CD4-positive, alpha-beta T cell (primary cell): Measurements from ENCODE around the gene POU3F1. TPM values are rescaled to one million over a fixed set of nuclear protein-coding genes. Genes with fewer than 3 reads are reported as not detected.

Experiments
- ATAC-seq: fragments of 200-7000 bp; cut with Tn5 transposase; one replicate; pipeline ENCODE4 v1.10.0; 2022; ENCODE audit warnings: mild to moderate bottlenecking; ENCODE audit not compliant: poor library complexity
- CTCF ChIA-PET: fragments of 350-600 bp; sonication (Branson Sonifier 250); formaldehyde crosslinking; loops from one replicate; lab custom pipeline; 2021; ENCODE audit warnings: antibody characterized with exemption, inconsistent platforms; lab: Charles Lee
- POLR2A ChIA-PET: fragments of 350-600 bp; sonication (Branson Sonifier 250); formaldehyde crosslinking; loops from one replicate; lab custom pipeline; 2021; ENCODE audit warnings: antibody characterized with exemption, inconsistent platforms; lab: Charles Lee
- DNase-seq, 14 experiments: peaks; one replicate each; pipeline ENCODE4 v3.0.0-alpha.2; 2013 to 2020; ENCODE audit warnings: mixed read lengths in 2 of 14
- H3K27ac ChIP-seq, 2 donors: one replicate each; pipeline versions ENCODE4 v1.5.1 to v1.7.0; 2013; ENCODE audit warnings: low read length in 2 of 2, low read depth in 1 of 2, mild to moderate bottlenecking in 1 of 2
- H3K27me3 ChIP-seq, 2 experiments: 1 replicate in 1 of 2; 2 replicates in 1 of 2; pipeline versions ENCODE4 v1.6.1 to v1.7.0; 2013; ENCODE audit warnings: low read length in 2 of 2, control low read depth in 1 of 2, mild to moderate bottlenecking in 1 of 2, moderate library complexity in 1 of 2; ENCODE audit not compliant: insufficient read depth in 2 of 2, control insufficient read depth in 1 of 2
- H3K36me3 ChIP-seq: one replicate; pipeline ENCODE4 v1.6.1; 2013; ENCODE audit warnings: low read length, control low read depth; ENCODE audit not compliant: insufficient read depth
- H3K4me1 ChIP-seq: one replicate; pipeline ENCODE4 v1.6.1; 2013; ENCODE audit warnings: low read length, control low read depth; ENCODE audit not compliant: insufficient read depth
- H3K4me3 ChIP-seq: one replicate; pipeline ENCODE4 v1.5.1; 2013; ENCODE audit warnings: mild to moderate bottlenecking, low read length, moderate library complexity
- H3K9me3 ChIP-seq, 2 experiments: 1 replicate in 1 of 2; 2 replicates in 1 of 2; pipeline versions ENCODE4 v1.6.1 to v1.7.0; 2013; ENCODE audit warnings: low read length in 2 of 2, mild to moderate bottlenecking in 2 of 2, control low read depth in 1 of 2, moderate library complexity in 1 of 2; ENCODE audit not compliant: control insufficient read depth in 1 of 2, insufficient read depth in 1 of 2
- H3K27ac Mint-ChIP-seq: one replicate; pipeline ENCODE4 v1.8.0; 2020; ENCODE audit warnings: mixed read lengths
- H3K27me3 Mint-ChIP-seq: one replicate; pipeline ENCODE4 v1.8.0; 2021; ENCODE audit warnings: mixed read lengths
- H3K36me3 Mint-ChIP-seq: one replicate; pipeline ENCODE4 v1.8.0; 2021; ENCODE audit warnings: low read depth, mixed read lengths
- H3K4me1 Mint-ChIP-seq: one replicate; pipeline ENCODE4 v1.8.0; 2021; ENCODE audit warnings: low read depth, mixed read lengths
- H3K4me3 Mint-ChIP-seq: one replicate; pipeline ENCODE4 v1.8.0; 2020; ENCODE audit warnings: mild to moderate bottlenecking, mixed read lengths
- H3K9me3 Mint-ChIP-seq: one replicate; pipeline ENCODE4 v1.8.0; 2020; ENCODE audit warnings: mixed read lengths
- intact Hi-C, 2 experiments: fragments of 100-400 bp; cut with DNase I in 1 of 2; cut with micrococcal nuclease in 1 of 2; formaldehyde crosslinking; loops; one replicate each; pipeline versions ENCODE4 v1.15.1 to v1.9.0; 2023 to 2025; cut with DNase I, micrococcal nuclease
- total RNA-seq, 174 experiments: library from RNA in 2 of 174; stranded (reverse) in 2 of 174; gene quantifications; one replicate each; pipeline ENCODE4 v1.2.3 and lab custom pipeline; 2021 to 2026
- TF ChIP-seq, protein P1 (sequence below): fragments of 200-600 bp; IDR thresholded peaks from one replicate; pipeline ENCODE4 v1.8.0; 2022; ENCODE audit warnings: antibody characterized with exemption, mild to moderate bottlenecking

POU3F1 gene
- total RNA-seq, 2 experiments from 2014 or later: 0.22 to 0.27 TPM

DNA sequence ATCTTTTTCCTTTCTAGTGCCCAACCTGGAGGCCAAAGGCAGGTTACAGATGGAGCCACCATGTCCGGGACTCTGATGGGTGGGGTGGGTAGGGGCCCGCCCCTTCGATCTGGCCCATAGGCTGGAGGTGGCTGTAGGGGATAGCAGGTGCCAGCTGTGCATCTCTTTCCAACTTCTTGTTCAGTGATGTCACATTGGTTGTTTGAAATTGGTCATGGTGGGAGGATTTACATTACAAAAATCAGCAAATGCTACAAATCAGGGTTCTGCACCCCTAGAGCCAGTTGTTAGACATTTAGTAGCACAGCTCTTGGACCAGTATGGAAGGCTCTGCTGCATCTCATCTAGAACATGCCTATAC lies 22.4 kb upstream of the POU3F1 start:
- Mint-ChIP-seq H3K4me3 (no peak overlapping the region), H3K27me3 (peaks cover 42% of the 10 kb centered on the region)
- CTCF ChIA-PET: no interaction called here

DNA sequence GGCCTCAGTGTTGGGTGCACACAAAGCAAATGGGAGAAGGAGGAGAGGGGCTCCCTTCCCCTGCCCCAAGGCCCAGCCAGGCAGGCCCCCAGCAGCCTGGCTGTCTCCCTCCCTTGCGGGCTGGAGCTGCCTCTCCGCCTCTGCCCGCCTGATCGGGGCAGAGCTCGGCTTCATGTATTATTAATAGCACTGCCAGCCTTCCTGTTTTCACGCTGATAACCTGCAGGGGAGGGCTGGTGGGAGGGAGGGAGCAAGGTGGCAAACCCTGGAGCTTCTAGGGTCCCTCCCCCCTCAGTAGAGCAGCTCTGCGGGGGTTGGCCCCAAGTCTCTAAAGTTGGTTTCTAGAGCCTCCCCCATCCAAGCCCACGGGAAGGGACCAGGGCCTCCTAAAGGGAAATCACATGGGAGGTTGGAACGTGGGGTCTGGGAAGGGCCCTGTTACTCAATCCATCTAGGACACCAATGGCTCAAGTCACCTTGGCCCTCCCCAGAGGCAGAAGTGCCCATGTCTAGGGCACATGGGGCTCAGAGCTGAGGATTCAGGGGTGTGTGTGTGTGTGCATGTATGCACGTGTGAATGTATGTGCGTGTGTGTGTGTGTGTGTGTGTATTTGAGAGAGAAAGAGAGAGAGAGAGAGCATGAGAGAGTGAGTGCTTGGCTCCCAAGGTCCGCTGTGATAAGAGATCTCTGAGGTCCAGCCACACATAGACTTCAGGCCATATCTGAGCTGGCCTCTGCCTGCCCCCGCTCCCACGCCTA lies 21.8 kb upstream of the POU3F1 start:
- Mint-ChIP-seq H3K4me3 (no peak overlapping the region), H3K36me3 (no peaks in the 10 kb centered on the region), H3K9me3 (no peaks in the 10 kb centered on the region), H3K27ac (no peak overlapping the region), H3K4me1 (no peaks in the 10 kb centered on the region), H3K27me3 (peaks cover 41% of the 10 kb centered on the region)
- intact Hi-C loops: no loop called here
- POLR2A ChIA-PET: no interaction called here
- no peak for DNase-seq
- H3K4me1 ChIP-seq: no peaks in the 10 kb centered on the region
- TF ChIP-seq, protein P1, sequence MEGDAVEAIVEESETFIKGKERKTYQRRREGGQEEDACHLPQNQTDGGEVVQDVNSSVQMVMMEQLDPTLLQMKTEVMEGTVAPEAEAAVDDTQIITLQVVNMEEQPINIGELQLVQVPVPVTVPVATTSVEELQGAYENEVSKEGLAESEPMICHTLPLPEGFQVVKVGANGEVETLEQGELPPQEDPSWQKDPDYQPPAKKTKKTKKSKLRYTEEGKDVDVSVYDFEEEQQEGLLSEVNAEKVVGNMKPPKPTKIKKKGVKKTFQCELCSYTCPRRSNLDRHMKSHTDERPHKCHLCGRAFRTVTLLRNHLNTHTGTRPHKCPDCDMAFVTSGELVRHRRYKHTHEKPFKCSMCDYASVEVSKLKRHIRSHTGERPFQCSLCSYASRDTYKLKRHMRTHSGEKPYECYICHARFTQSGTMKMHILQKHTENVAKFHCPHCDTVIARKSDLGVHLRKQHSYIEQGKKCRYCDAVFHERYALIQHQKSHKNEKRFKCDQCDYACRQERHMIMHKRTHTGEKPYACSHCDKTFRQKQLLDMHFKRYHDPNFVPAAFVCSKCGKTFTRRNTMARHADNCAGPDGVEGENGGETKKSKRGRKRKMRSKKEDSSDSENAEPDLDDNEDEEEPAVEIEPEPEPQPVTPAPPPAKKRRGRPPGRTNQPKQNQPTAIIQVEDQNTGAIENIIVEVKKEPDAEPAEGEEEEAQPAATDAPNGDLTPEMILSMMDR: no peak
- CTCF ChIA-PET: no interaction called here
- no peak for ATAC-seq
- H3K27me3 ChIP-seq: peaks cover 4 to 17% of the 10 kb centered on the region in 2 experiments
- H3K4me3 ChIP-seq: no peak overlapping the region
- H3K27ac ChIP-seq: no peak overlapping the region
- H3K9me3 ChIP-seq: no peaks in the 10 kb centered on the region
- no peaks in the 10 kb centered on the region for H3K36me3 ChIP-seq

More for the DNA sequence above, 22.4 kb upstream of the POU3F1 start:
- H3K27ac ChIP-seq: no peak overlapping the region
- no peaks in the 10 kb centered on the region for H3K36me3 ChIP-seq
- no peaks in the 10 kb centered on the region for H3K4me1 ChIP-seq
- no peak overlapping the region for H3K4me3 ChIP-seq
- TF ChIP-seq, protein P1: no peak
- H3K27me3 ChIP-seq: peaks cover 4 to 18% of the 10 kb centered on the region in 2 experiments
- H3K9me3 Mint-ChIP-seq: no peaks in the 10 kb centered on the region
- no peak overlapping the region for H3K27ac Mint-ChIP-seq
- H3K9me3 ChIP-seq: no peaks in the 10 kb centered on the region
- POLR2A ChIA-PET: no interaction called here
- no peaks in the 10 kb centered on the region for H3K36me3 Mint-ChIP-seq
- no peaks in the 10 kb centered on the region for H3K4me1 Mint-ChIP-seq
- ATAC-seq (no peak), DNase-seq (no peak)
- intact Hi-C loops: no loop called here

DNA sequence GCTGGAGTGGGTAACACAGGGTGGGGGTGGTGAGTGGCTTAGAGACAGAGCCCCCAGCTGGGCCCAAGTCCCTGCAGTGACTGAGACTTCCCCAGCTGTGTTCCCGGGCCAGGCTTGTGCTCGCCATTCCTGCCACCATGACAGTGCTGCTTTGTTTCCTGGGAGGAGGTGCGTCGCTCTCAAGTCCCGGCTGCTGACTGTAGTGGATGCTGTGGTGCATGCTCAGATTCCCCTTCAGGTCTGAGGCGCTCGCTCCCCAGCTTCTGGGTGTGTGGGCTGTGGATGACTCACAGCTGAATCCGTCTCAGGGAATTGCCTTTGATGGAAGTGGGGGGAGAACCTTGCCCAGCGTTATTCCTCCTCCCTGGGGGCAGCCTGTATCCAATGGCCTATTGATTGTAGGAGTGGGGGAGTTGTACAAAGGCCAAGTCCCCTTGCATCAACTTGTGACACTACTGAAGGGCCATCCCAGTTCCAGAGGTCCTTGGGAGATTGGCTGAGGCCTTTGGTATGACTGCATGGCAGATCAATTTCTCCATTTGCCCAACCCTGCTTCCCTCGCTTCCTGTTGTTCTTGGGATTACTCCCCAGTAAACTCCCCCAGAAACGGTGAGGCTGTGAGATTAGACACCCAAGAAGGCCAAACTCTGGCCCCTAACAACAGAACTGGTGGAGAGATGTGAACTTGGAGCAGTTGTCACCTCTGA lies 17.8 kb upstream of the POU3F1 start:
- Mint-ChIP-seq H3K4me3 (no peak overlapping the region), H3K4me1 (no peaks in the 10 kb centered on the region), H3K27me3 (peaks cover 22% of the 10 kb centered on the region), H3K9me3 (no peaks in the 10 kb centered on the region), H3K36me3 (no peaks in the 10 kb centered on the region), H3K27ac (no peak overlapping the region)
- Histone ChIP-seq H3K27ac (no peak overlapping the region), H3K9me3 (no peaks in the 10 kb centered on the region), H3K4me3 (no peak overlapping the region), H3K27me3 (peaks cover 0 to 4% of the 10 kb centered on the region in 2 experiments), H3K4me1 (no peaks in the 10 kb centered on the region), H3K36me3 (no peaks in the 10 kb centered on the region)
- ChIA-PET CTCF (no interaction called here), POLR2A (no interaction called here)
- no peak for ATAC-seq
- DNase-seq: no peak
- intact Hi-C loops: no loop called here
- TF ChIP-seq, protein P1: no peak
